GM15510 (cell line): Measurements from ENCODE around the gene RMC1.
A peak's percentile ranks its signal among the peaks of the same experiment; 100 is the strongest.

Experiments
- POLR2A ChIP-seq: IDR thresholded peaks from 3 replicates; pipeline ENCODE4 v1.6.1; 2011; ENCODE audit warnings: borderline replicate concordance; ENCODE audit not compliant: insufficient read length; ENCODE audit errors: extremely low read depth

Gene RMC1

DNA sequence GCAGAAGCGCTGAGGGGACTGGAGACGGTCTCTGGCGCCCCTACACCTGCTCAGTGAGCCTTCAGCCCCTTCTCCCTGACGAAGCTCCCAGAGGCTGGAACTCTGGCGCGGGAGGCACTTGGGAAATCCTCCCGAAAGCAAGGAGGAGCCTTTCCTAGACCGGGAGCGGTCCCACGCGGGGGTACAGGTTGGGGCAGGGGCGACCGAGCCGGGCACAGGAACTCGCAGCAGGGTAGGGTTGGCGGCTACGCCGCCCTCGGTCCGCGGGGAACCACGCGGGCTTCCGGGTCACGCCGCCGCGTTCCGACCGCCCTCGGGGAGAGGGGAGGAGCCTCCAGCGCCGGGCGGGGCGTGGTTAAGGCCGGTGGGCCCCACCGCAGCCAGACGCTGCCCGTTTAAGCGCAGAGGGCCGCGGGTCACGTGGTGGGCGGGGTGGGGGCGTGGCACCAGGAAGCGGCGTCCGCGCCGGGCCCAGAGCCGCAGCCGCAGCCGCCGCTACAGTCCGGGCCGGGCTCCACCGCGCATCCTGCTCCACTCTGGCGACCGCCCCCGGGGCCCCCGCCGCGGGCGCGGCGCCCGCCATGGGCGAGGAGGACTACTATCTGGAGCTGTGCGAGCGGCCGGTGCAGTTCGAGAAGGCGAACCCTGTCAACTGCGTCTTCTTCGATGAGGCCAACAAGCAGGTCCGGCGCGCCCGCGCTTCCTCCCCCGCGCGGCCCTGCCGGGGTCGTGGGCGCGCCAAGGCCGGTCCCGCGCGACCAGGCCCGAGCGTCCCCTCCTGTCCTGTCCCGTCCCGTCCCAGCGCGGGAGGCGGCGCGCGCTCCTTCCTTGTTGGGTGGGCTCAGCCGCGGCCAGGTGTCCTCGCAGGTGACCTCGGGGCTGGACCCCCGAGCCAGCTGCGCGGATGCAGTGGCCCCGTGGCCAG, at the start of gene RMC1:
RMC1 (plus strand) TSS at position 474 of the 925 bp plus-strand sequence; CDS start at position 582, 108 bp downstream.
- TF ChIP-seq POLR2A, result peak; percentile 86

DNA sequence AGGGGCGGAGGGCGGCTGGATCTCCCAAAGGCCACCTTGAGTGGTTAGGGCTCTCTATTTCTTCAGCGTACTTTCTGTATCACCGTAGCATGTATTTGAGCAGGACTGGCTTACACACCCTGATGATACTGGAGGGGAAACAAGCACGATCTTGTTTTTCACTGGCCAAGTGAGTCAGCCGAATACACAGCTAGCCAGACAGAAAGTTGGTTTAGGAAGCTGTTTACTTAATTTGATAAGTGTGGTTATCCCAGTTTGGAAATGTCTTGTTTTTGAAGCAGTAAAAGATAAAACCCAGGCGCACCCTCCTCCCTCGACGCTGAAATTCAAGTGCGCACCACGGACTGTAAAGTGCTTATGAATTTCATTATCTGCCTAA, 49.6 kb upstream of the RMC1 start:
- TF ChIP-seq POLR2A, result no peak

DNA sequence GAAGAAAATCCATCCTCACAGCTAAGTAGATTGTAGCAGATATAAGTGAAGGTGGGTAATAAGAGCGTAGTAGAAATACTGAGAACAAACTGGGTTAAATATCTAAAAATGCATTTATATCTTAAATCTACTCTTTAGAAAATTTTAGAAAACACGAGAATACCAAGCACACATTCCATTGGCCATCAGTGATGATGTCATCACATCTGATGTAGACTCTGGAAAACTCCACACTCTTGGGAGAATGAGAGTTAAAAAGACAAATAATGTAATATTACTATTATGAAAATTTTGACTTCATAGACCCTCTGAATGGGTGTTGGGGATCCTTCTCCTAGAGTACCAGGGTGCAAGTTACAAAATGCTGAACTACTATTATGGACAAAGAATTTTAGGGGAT, 46.5 kb upstream of the RMC1 start:
- no peak for TF ChIP-seq POLR2A

DNA sequence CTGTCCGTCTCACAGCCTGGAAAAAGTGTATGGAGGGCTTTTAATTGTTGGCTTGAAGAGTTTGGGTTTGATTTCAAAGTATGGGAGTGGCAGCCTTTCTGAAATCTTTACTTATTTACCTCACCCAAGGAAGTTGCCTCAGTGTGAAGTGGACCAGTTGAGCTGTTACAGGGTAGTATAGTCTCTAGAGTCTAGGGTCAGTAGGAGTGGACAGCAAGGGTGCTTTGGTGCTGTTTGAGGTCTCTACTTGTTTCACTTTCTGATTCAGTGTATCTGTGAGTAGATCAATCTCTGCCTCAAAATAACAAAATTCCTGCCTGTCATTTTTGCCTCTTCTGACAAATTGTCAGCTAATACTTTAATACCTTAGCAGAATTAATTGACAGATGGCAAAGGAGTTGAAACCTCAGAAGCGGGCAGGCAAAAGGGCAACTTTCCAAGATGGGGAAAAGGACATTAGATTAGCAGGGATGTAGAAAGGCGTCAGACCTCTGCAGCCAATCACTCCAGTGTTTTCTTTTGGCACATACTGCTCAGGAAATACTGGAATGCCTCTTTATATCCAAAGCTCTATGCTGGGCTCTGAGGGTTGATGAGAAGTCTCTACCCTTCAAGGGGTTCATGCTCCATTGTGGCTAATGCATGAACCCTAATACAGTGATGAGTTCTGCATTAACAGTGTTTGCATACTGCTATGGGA, 44.3 kb upstream of the RMC1 start:
- TF ChIP-seq POLR2A, result no peak

DNA sequence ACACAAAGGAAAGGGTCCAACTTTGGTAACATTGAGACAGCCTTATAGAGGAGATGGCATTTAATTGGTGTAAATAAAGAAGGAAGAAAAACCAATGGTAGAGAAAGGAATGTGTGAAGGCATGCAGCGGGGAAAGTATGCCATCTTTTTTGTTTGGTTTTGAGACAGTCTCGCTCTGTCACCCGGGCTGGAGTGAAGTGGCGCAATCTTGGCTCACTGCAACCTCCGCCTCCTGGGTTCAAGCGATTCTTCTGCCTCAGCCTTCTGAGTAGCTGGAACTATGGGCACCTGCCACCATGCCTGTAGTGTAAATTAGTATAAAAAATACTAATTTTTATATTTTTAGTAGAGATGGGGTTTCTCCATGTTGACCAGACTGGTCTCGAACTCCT, 43.8 kb upstream of the RMC1 start:
- TF ChIP-seq POLR2A, result no peak

DNA sequence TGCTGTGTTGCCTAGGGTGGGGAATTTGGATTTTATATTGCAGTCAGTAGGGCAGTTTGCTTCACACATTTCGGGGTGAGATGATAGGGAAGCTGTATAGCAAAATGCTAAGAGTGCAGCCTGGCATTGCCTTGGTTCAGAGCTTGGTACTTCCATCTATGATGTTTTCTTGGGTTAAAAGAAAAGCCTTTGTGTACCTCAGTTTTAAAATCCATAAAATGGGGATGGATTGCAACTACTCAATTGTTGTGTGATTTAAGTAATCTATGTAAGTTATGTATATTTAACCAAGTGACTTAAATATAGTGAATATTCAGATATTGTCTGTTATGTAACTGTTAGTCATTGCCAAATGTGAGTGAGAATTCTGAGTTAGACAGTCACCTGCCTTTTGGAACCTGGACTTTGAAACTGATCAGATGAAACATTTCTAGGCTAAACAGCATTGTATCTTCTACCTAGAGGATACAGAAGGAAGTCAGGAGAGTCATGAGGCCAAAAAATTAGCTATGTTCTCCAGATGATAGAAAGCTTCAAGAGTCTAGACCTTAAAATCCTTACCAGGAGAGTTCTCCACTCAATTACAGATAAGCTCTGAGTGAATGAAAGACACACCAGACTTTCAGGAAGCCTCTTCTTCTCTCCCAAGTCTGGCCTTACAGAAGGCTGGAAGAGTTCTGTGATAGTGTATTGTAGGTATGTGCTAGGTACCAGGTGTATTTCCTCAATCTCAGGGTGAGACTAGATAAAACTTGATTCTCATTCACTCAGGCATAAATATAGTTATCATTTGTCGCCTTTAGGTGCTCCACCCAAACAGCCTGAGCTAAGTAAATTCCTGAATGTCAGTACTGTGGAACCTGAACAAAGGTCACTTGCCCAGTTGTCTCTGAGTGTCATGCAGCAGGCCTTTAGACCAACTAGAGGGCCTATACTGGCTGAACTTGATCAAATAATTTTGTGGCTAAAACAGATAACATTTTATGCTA, 42.7 kb upstream of the RMC1 start:
- TF ChIP-seq POLR2A, result no peak

GRCh38 chr18:23462876-23463275, 40.4 kb upstream of the RMC1 start:
- TF ChIP-seq POLR2A, result no peak

DNA sequence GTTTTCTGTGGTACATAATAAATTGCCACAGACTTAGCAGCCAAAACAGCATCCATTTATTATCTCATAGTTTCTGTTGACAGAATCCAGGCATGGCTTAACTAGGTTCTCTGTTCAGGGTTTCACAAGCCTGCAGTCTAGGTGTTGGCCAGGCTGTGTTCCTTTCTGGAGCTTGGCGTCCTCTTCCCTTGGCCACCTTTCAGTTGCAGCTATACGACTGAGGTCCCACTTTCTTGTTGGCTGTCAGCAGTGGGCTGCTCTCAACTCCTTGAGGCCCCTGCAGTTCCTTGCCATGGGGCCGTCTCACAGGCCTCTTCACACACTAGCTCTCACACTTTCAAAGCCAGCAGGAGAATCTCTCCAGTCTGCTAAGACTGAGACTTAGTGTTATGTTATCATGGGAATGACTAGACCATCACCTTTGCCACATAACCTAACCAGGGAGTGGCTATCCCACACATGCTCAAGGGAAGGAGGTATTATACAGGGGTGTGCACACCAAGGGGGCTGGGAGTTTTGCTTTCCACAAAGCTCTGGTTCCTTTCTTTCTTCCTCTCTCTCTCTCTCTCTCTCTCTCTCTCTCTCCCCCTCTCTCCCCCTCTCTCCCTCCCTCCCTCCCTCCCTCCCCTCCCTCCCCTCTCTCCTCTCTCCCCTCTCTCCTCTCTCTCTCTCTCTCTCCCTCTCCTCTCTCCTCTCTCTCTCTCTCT, 34.4 kb upstream of the RMC1 start:
- TF ChIP-seq POLR2A, result no peak

DNA sequence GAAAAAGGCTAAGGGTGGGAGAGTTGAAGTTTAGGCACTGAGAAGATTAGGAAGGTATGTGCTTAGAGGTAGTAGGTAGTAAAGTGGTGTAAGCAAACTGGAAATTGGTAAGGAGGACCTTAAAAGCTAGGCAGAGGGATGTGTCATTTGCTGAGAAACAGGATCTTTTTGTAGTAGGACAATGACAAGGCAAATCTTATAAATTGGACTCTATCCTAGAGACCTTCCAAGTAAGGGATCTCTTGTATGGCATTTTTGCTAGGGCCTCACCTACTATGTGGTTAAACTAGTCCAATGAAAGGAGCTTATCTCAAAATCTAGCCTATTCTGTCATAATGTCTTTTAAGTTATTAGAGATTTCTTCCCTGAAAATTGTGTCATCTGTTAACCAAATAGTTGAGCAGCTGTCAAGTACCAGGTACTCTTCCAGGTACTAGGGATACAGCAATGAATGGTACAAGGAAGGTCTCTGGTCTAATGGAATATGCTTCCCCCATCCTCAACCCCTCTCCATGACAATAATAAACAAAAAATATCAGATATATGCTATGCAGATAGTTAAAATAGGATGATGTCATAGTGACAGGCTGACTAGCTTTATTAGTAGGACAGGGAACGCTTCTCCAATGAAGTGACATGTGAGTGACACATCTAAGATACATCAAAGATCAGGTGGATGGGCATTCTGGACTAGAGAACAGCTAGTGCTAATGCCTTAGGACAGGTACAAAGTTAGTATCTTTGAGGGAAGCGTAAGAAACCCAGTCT, 32.5 kb upstream of the RMC1 start:
- no peak for TF ChIP-seq POLR2A

- TF ChIP-seq POLR2A, result no peak
These were observed 31.8 kb upstream of the RMC1 start for GRCh38 chr18:23471486-23471885.

- TF ChIP-seq POLR2A, result no peak
These were observed 23.3 kb upstream of the RMC1 start for GRCh38 chr18:23479829-23480505.

- no peak for TF ChIP-seq POLR2A
These were observed 18.6 kb upstream of the RMC1 start for GRCh38 chr18:23484561-23485182.
